ENCODE measurements around the gene ABHD12B. TPM values are rescaled to one million over a fixed set of nuclear protein-coding genes. Genes with fewer than 3 reads are reported as not detected.
"Not testable (repeated sequence)": the region's sequence is repeated elsewhere in the genome, so short reads cannot be mapped to it uniquely, and the experiment has no call there.

Gene ABHD12B
- total and polyA plus RNA-seq, 2 donors (not counting 1 experiment from before 2014, with no cell fraction given): under 0.01 TPM; not detected in 1

DNA sequence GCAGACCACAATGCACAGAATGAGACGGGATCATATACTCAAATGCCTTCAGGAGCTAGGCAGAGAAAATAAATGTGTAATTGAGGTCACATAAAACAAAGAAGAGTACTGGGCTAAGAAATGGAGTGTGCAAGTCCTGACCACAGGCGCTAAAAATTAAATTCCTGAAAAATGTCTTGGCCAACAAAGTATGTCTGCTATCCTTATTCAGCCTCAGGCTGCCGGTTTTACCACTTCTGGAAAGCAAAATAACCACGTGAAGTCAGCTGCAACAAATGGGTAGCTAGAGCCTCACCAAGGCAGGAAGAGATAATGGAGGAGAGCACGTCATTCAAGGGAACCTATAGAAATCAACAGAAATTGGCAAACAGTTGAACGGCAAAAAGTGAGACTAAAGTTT, 69.3 kb downstream of the ABHD12B start:
- H3K36me3 ChIP-seq (ENCODE audit: control insufficient read depth, insufficient read depth, low read length): peaks cover 3% of the 10 kb centered on the region
- peaks cover 4% of the 10 kb centered on the region for H3K4me1 ChIP-seq (ENCODE audit: control insufficient read depth, extremely low read depth, insufficient read depth, low read length)
- no peaks in the 10 kb centered on the region for H4K20me1 ChIP-seq (ENCODE audit: control insufficient read depth, extremely low read depth, insufficient read depth, low read length)
- no peak overlapping the region for H3K4me2 ChIP-seq (ENCODE audit: extremely low read depth, insufficient read depth, low read length)
- no peak overlapping the region for H2AFZ ChIP-seq (ENCODE audit: low read length)
- H3K9ac ChIP-seq (ENCODE audit: insufficient read depth, low read length): no peak overlapping the region
- DNase-seq (ENCODE audit: low read depth in 2 of 2): peak in 1 of 2 donors; percentile 94
- H3K4me3 ChIP-seq (replicated peaks in 1 of 4; ENCODE audit: control extremely low read depth in 1 of 4, insufficient read depth in 1 of 4, low read depth in 3 of 4, low read length in 4 of 4): no peak overlapping the region
- H3K27ac ChIP-seq (ENCODE audit: insufficient read depth, low read length): no peak overlapping the region
- TF ChIP-seq, protein P1, sequence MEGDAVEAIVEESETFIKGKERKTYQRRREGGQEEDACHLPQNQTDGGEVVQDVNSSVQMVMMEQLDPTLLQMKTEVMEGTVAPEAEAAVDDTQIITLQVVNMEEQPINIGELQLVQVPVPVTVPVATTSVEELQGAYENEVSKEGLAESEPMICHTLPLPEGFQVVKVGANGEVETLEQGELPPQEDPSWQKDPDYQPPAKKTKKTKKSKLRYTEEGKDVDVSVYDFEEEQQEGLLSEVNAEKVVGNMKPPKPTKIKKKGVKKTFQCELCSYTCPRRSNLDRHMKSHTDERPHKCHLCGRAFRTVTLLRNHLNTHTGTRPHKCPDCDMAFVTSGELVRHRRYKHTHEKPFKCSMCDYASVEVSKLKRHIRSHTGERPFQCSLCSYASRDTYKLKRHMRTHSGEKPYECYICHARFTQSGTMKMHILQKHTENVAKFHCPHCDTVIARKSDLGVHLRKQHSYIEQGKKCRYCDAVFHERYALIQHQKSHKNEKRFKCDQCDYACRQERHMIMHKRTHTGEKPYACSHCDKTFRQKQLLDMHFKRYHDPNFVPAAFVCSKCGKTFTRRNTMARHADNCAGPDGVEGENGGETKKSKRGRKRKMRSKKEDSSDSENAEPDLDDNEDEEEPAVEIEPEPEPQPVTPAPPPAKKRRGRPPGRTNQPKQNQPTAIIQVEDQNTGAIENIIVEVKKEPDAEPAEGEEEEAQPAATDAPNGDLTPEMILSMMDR (conservative IDR thresholded peaks at IDR 0.05 in 1 of 2, IDR thresholded peaks at IDR 0.05 in 1 of 2; ENCODE audit: low read depth in 1 of 2, low read length in 2 of 2): no peak
- no peak for TF ChIP-seq EZH2 (IDR thresholded peaks at IDR 0.05; ENCODE audit: low read length, missing control alignments)
- no peaks in the 10 kb centered on the region for H3K9me3 ChIP-seq (ENCODE audit: control insufficient read depth, insufficient read depth, low read depth, low read length)
- H3K79me2 ChIP-seq (ENCODE audit: control insufficient read depth, insufficient read depth, low read length): no peaks in the 10 kb centered on the region
- H3K27me3 ChIP-seq (ENCODE audit: control insufficient read depth, insufficient read depth, low read length): no peaks in the 10 kb centered on the region

DNA sequence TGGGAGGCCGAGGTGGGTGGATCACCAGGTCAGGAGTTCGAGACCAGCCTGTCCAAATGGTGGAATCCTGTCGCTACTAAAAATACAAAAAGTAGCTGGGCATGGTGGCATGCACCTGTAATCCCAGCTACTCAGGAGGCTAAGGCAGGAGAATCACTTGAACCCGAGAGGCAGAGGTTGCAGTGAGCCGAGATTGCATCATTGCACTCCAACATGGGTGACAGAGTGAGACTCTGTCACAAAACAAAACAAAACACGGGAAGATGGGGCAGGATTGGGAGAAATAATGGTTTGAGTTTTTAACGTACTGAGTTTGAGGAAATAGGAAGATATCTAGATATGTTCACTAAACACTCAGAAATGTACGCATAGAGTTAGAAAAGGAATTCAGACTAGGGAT, 69.8 kb downstream of the ABHD12B start:
- not testable (repeated sequence) for H3K79me2 ChIP-seq (ENCODE audit: control insufficient read depth, insufficient read depth, low read length)

DNA sequence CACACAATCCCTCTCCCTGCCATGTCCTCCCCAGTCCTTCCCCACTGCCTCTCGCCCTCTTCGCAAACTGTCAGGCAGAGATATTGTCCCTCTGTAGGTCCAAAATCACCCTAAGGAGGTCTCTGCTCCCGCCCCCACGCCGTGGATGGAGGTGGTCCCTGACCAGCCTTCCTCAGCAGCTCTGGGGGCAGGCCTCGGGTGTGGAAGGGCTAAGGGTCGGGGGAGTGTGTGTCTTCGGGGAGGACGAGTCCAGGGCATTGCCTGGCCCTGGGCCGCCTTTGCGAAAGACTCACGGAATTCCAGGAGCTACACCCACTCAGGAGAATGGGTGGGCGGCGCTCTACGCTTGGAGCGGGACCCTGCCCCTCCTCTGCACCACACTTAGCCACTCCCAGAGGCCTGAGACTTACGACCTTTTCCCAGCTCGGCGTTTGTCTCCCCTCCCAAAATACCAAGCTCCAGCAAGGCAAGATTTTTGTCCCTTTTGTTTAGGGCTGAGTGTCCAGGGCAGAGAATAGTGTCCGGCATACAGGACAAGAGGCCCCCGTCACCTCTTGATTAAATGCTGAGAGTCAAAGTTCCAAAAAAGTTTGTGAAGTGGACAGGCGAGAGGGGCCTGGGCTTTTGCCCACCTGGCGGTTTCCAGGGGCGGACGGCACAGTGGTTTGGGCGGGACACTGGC, 71.5 kb downstream of the ABHD12B start:
- peaks cover 3% of the 10 kb centered on the region for H3K36me3 ChIP-seq (ENCODE audit: control insufficient read depth, insufficient read depth, low read length)
- H3K4me1 ChIP-seq (ENCODE audit: control insufficient read depth, extremely low read depth, insufficient read depth, low read length): no peaks in the 10 kb centered on the region
- no peaks in the 10 kb centered on the region for H4K20me1 ChIP-seq (ENCODE audit: control insufficient read depth, extremely low read depth, insufficient read depth, low read length)
- H3K27me3 ChIP-seq (ENCODE audit: control insufficient read depth, insufficient read depth, low read length): no peaks in the 10 kb centered on the region
- no peaks in the 10 kb centered on the region for H3K9me3 ChIP-seq (ENCODE audit: control insufficient read depth, insufficient read depth, low read depth, low read length)
- peak overlapping the region; percentile 6 for H3K27ac ChIP-seq (ENCODE audit: insufficient read depth, low read length)
- peak overlapping the region; percentile 52 to 85 (median 70) for H3K4me3 ChIP-seq (replicated peaks in 1 of 4; ENCODE audit: control extremely low read depth in 1 of 4, insufficient read depth in 1 of 4, low read depth in 3 of 4, low read length in 4 of 4)
- H3K4me2 ChIP-seq (ENCODE audit: extremely low read depth, insufficient read depth, low read length): peak overlapping the region; percentile 81
- H3K9ac ChIP-seq (ENCODE audit: insufficient read depth, low read length): peak overlapping the region; percentile 70
- peak overlapping the region; percentile 78 for H2AFZ ChIP-seq (ENCODE audit: low read length)
- peak; percentile 52 to 67 for DNase-seq (ENCODE audit: low read depth in 2 of 2)
- TF ChIP-seq, protein P1 (conservative IDR thresholded peaks at IDR 0.05 in 1 of 2, IDR thresholded peaks at IDR 0.05 in 1 of 2; ENCODE audit: low read depth in 1 of 2, low read length in 2 of 2): no peak
- TF ChIP-seq EZH2 (IDR thresholded peaks at IDR 0.05; ENCODE audit: low read length, missing control alignments): no peak
- H3K79me2 ChIP-seq (ENCODE audit: control insufficient read depth, insufficient read depth, low read length): no peaks in the 10 kb centered on the region

More for the DNA sequence above, 69.8 kb downstream of the ABHD12B start:
- not testable (repeated sequence) for H3K4me1 ChIP-seq (ENCODE audit: control insufficient read depth, extremely low read depth, insufficient read depth, low read length); H3K4me3 ChIP-seq (replicated peaks in 1 of 4; ENCODE audit: control extremely low read depth in 1 of 4, insufficient read depth in 1 of 4, low read depth in 3 of 4, low read length in 4 of 4); H3K9ac ChIP-seq (ENCODE audit: insufficient read depth, low read length); H2AFZ ChIP-seq (ENCODE audit: low read length); H4K20me1 ChIP-seq (ENCODE audit: control insufficient read depth, extremely low read depth, insufficient read depth, low read length); H3K36me3 ChIP-seq (ENCODE audit: control insufficient read depth, insufficient read depth, low read length); H3K4me2 ChIP-seq (ENCODE audit: extremely low read depth, insufficient read depth, low read length); DNase-seq (ENCODE audit: low read depth in 2 of 2); H3K27ac ChIP-seq (ENCODE audit: insufficient read depth, low read length); H3K27me3 ChIP-seq (ENCODE audit: control insufficient read depth, insufficient read depth, low read length); H3K9me3 ChIP-seq (ENCODE audit: control insufficient read depth, insufficient read depth, low read depth, low read length)

All from fibroblast of lung (primary cell).